Muscle of leg (tissue), 11 donors: ENCODE data around the gene TCERG1L. TPM values are rescaled to one million over a fixed set of nuclear protein-coding genes. Genes with fewer than 3 reads are reported as not detected.

ENCODE experiments used
- DNase-seq: peaks from one replicate; pipeline ENCODE4 v3.0.0; 2013
- H3K27ac ChIP-seq: one replicate; pipeline ENCODE4 v1.5.1; 2013; ENCODE audit warnings: mild to moderate bottlenecking, low read length, control low read depth
- H3K27me3 ChIP-seq: one replicate; pipeline ENCODE4 v1.6.1; 2013; ENCODE audit warnings: low read length; ENCODE audit not compliant: control insufficient read depth, insufficient read depth
- H3K36me3 ChIP-seq: one replicate; pipeline ENCODE4 v1.6.1; 2013; ENCODE audit warnings: low read length; ENCODE audit not compliant: control insufficient read depth, insufficient read depth
- H3K4me1 ChIP-seq: one replicate; pipeline ENCODE4 v1.6.1; 2013; ENCODE audit warnings: low read length; ENCODE audit not compliant: control insufficient read depth, insufficient read depth
- H3K4me3 ChIP-seq: one replicate; pipeline ENCODE4 v1.5.1; 2013; ENCODE audit warnings: low read length, control low read depth
- H3K9me3 ChIP-seq: replicated peaks from 2 replicates; pipeline ENCODE4 v1.6.1; 2013; ENCODE audit warnings: low read depth, low read length; ENCODE audit not compliant: control insufficient read depth
- WGBS: methylation state at CpG from one replicate; pipeline ENCODE4 v1.1.5; 2013; ENCODE audit warnings: missing lambda C conversion rate; ENCODE audit not compliant: insufficient coverage; 5-methylcytosine and 5-hydroxymethylcytosine counted together
- polyA plus RNA-seq, 8 donors: library from polyadenylated mRNA; unstranded; fragments of 120-200 nt; gene quantifications; one replicate each; pipeline versions ENCODE4 v1.2.1 to v1.2.3, GENCODE V29; 2013; ENCODE audit warnings: inconsistent platforms in 1 of 8, low replicate concordance in 1 of 8; ENCODE audit not compliant: insufficient read length in 8 of 8, insufficient read depth in 1 of 8
- total RNA-seq: library from RNA; stranded (reverse); fragments of 120-200 nt; gene quantifications from one replicate; pipeline ENCODE4 v1.2.4, GENCODE V29; 2013

The TCERG1L gene
- total and polyA plus RNA-seq, 9 donors, result 0.04 to 1.1 (median 0.15) TPM

GRCh38 chr10:131260452-131261211, 50.9 kb downstream of the TCERG1L start:
- Histone ChIP-seq H3K4me3 (no peak overlapping the region), H3K9me3 (no peaks in the 10 kb centered on the region), H3K4me1 (peaks cover 2% of the 10 kb centered on the region), H3K27me3 (peaks cover 7% of the 10 kb centered on the region), H3K36me3 (no peaks in the 10 kb centered on the region), H3K27ac (no peak overlapping the region)
- 87% methylated on average over 14 of the region's 17 CpGs for WGBS
- no peak for DNase-seq

- no peaks in the 10 kb centered on the region for H3K36me3 ChIP-seq
- DNase-seq, result no peak
- no peaks in the 10 kb centered on the region for H3K9me3 ChIP-seq
- H3K4me3 ChIP-seq, result no peak overlapping the region
- H3K27me3 ChIP-seq, result peaks cover 7% of the 10 kb centered on the region
- 91% methylated on average over 32 of the region's 32 CpGs for WGBS
- peaks cover 2% of the 10 kb centered on the region for H3K4me1 ChIP-seq
- no peak overlapping the region for H3K27ac ChIP-seq
Measured at GRCh38 chr10:131260031-131260430, 51.5 kb downstream of the TCERG1L start.

GRCh38 chr10:131259535-131259934, 52.0 kb downstream of the TCERG1L start:
- Histone ChIP-seq H3K4me3 (no peak overlapping the region), H3K36me3 (no peaks in the 10 kb centered on the region), H3K9me3 (no peaks in the 10 kb centered on the region), H3K27ac (no peak overlapping the region), H3K4me1 (peaks cover 2% of the 10 kb centered on the region), H3K27me3 (peaks cover 5% of the 10 kb centered on the region)
- 83% methylated on average over 10 of the region's 11 CpGs for WGBS
- DNase-seq, result no peak

- no peaks in the 10 kb centered on the region for H3K9me3 ChIP-seq
- no peaks in the 10 kb centered on the region for H3K36me3 ChIP-seq
- peaks cover 2% of the 10 kb centered on the region for H3K4me1 ChIP-seq
- no peak for DNase-seq
- no peak overlapping the region for H3K27ac ChIP-seq
- peaks cover 4% of the 10 kb centered on the region for H3K27me3 ChIP-seq
- WGBS, result 91% methylated on average over 9 of the region's 9 CpGs
- no peak overlapping the region for H3K4me3 ChIP-seq
Measured at GRCh38 chr10:131258256-131258655, 53.3 kb downstream of the TCERG1L start.

GRCh38 chr10:131257027-131257426, 54.5 kb downstream of the TCERG1L start:
- H3K4me1 ChIP-seq, result peaks cover 2% of the 10 kb centered on the region
- WGBS, result 85% methylated on average over 9 of the region's 11 CpGs
- no peak overlapping the region for H3K4me3 ChIP-seq
- H3K9me3 ChIP-seq, result no peaks in the 10 kb centered on the region
- no peaks in the 10 kb centered on the region for H3K36me3 ChIP-seq
- no peak for DNase-seq
- H3K27me3 ChIP-seq, result peaks cover 8% of the 10 kb centered on the region
- H3K27ac ChIP-seq, result no peak overlapping the region

GRCh38 chr10:131254859-131255252, 56.7 kb downstream of the TCERG1L start:
- Histone ChIP-seq H3K4me1 (peaks cover 12% of the 10 kb centered on the region), H3K4me3 (no peak overlapping the region), H3K36me3 (no peaks in the 10 kb centered on the region), H3K9me3 (no peaks in the 10 kb centered on the region), H3K27me3 (peaks cover 16% of the 10 kb centered on the region), H3K27ac (no peak overlapping the region)
- 83% methylated on average over 4 of the region's 4 CpGs for WGBS
- DNase-seq, result no peak

- H3K4me1 ChIP-seq, result peaks cover 13% of the 10 kb centered on the region
- DNase-seq, result no peak
- peaks cover 22% of the 10 kb centered on the region for H3K27me3 ChIP-seq
- no peak overlapping the region for H3K27ac ChIP-seq
- H3K36me3 ChIP-seq, result no peaks in the 10 kb centered on the region
- no peak overlapping the region for H3K4me3 ChIP-seq
- WGBS, result 92% methylated on average over 22 of the region's 22 CpGs
- no peaks in the 10 kb centered on the region for H3K9me3 ChIP-seq
Measured at GRCh38 chr10:131253931-131254858, 57.3 kb downstream of the TCERG1L start.

GRCh38 chr10:131252567-131253276, 58.8 kb downstream of the TCERG1L start:
- peaks cover 32% of the 10 kb centered on the region for H3K27me3 ChIP-seq

GRCh38 chr10:131251146-131251541, 60.4 kb downstream of the TCERG1L start:
- Histone ChIP-seq H3K9me3 (no peaks in the 10 kb centered on the region), H3K36me3 (no peaks in the 10 kb centered on the region), H3K4me1 (peaks cover 11% of the 10 kb centered on the region), H3K27me3 (peaks cover 32% of the 10 kb centered on the region), H3K4me3 (no peak overlapping the region), H3K27ac (no peak overlapping the region)
- WGBS, result 6% methylated on average over 6 of the region's 6 CpGs
- DNase-seq, result no peak

More at GRCh38 chr10:131252567-131253276, 58.8 kb downstream of the TCERG1L start:
- no peak for DNase-seq
- no peak overlapping the region for H3K27ac ChIP-seq
- H3K4me1 ChIP-seq, result peaks cover 13% of the 10 kb centered on the region
- H3K36me3 ChIP-seq, result no peaks in the 10 kb centered on the region
- H3K9me3 ChIP-seq, result no peaks in the 10 kb centered on the region
- no peak overlapping the region for H3K4me3 ChIP-seq
- WGBS, result 84% methylated on average over 21 of the region's 21 CpGs
